SK-N-SH (cell line): ENCODE results near the gene ENTR1.

Source experiments
- EZH2phosphoT487 ChIP-seq: fragments of 200-600 bp; sonication (generic); IDR thresholded peaks from 2 replicates; pipeline ENCODE4 v1.6.1; 2017; ENCODE audit warnings: low read depth, mixed run types, mild to moderate bottlenecking, antibody characterized with exemption, moderate library complexity, borderline replicate concordance
- JUND ChIP-seq: IDR thresholded peaks from 2 replicates; pipeline ENCODE4 v1.4.0; 2012
- RAD21 ChIP-seq: IDR thresholded peaks from 2 replicates; pipeline ENCODE4 v1.6.1; 2012; ENCODE audit warnings: mild to moderate bottlenecking, low read length
- RCOR1 ChIP-seq: fragments of 150-350 bp; IDR thresholded peaks from 2 replicates; pipeline ENCODE4 v1.6.1; 2017; ENCODE audit warnings: antibody characterized with exemption, low read length
- RFX5 ChIP-seq: IDR thresholded peaks from 2 replicates; pipeline ENCODE4 v1.6.1; 2012; ENCODE audit warnings: mild to moderate bottlenecking, improper control_type of control experiment, low read length
- TAF1 ChIP-seq: IDR thresholded peaks from 2 replicates; pipeline ENCODE4 v1.6.1; 2012; ENCODE audit warnings: low read depth, mild to moderate bottlenecking, low read length, moderate library complexity, borderline replicate concordance
- TCF12 ChIP-seq: IDR thresholded peaks from 2 replicates; pipeline ENCODE4 v1.4.0; 2012
- USF1 ChIP-seq: IDR thresholded peaks from 2 replicates; pipeline ENCODE4 v1.4.0; 2012; ENCODE audit warnings: low read depth, borderline replicate concordance
- TF ChIP-seq, protein P1 (sequence below): fragments of 200-600 bp; sonication (generic); IDR thresholded peaks from 2 replicates; pipeline ENCODE4 v1.6.1; 2017; ENCODE audit warnings: antibody characterized with exemption, mild to moderate bottlenecking, moderate library complexity
- TF ChIP-seq, protein P2 (sequence below): fragments of 150-350 bp; IDR thresholded peaks from 2 replicates; pipeline ENCODE4 v1.6.1; 2017; ENCODE audit warnings: antibody characterized with exemption, low read length, low read depth, borderline replicate concordance

GRCh38 chr9:136372006-136372405 is 38.4 kb downstream of the ENTR1 start:
- TF ChIP-seq TCF12 (no peak), RFX5 (no peak), EZH2phosphoT487 (no peak), JUND (no peak), USF1 (no peak), RCOR1 (no peak), RAD21 (no peak), TAF1 (no peak)
- TF ChIP-seq, protein P1, sequence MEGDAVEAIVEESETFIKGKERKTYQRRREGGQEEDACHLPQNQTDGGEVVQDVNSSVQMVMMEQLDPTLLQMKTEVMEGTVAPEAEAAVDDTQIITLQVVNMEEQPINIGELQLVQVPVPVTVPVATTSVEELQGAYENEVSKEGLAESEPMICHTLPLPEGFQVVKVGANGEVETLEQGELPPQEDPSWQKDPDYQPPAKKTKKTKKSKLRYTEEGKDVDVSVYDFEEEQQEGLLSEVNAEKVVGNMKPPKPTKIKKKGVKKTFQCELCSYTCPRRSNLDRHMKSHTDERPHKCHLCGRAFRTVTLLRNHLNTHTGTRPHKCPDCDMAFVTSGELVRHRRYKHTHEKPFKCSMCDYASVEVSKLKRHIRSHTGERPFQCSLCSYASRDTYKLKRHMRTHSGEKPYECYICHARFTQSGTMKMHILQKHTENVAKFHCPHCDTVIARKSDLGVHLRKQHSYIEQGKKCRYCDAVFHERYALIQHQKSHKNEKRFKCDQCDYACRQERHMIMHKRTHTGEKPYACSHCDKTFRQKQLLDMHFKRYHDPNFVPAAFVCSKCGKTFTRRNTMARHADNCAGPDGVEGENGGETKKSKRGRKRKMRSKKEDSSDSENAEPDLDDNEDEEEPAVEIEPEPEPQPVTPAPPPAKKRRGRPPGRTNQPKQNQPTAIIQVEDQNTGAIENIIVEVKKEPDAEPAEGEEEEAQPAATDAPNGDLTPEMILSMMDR: no peak
- TF ChIP-seq, protein P2, sequence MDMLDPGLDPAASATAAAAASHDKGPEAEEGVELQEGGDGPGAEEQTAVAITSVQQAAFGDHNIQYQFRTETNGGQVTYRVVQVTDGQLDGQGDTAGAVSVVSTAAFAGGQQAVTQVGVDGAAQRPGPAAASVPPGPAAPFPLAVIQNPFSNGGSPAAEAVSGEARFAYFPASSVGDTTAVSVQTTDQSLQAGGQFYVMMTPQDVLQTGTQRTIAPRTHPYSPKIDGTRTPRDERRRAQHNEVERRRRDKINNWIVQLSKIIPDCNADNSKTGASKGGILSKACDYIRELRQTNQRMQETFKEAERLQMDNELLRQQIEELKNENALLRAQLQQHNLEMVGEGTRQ: no peak
